Smooth muscle cell (in vitro differentiated cells): Measurements from ENCODE around the gene LMO1. TPM values are rescaled to one million over a fixed set of nuclear protein-coding genes. Genes with fewer than 3 reads are reported as not detected.

Source experiments
- DNase-seq: peaks from one replicate; lab custom pipeline; 2025; ENCODE audit not compliant: unreplicated experiment; lab: John Stamatoyannopoulos, UW
- H2AFZ ChIP-seq: fragments of 200-600 bp; sonication (generic); 2 replicates; pipeline ENCODE4 v1.6.0; 2016; ENCODE audit warnings: antibody characterized with exemption, low read depth, mild to moderate bottlenecking
- H3F3A ChIP-seq: fragments of 200-600 bp; sonication (generic); 2 replicates; pipeline ENCODE4 v1.6.0; 2017; ENCODE audit warnings: antibody characterized with exemption, low read depth
- H3K27ac ChIP-seq: fragments of 200-600 bp; sonication (generic); 2 replicates; pipeline ENCODE4 v1.5.1; 2016; ENCODE audit warnings: low read depth, mild to moderate bottlenecking
- H3K27me3 ChIP-seq: fragments of 200-600 bp; sonication (generic); 2 replicates; pipeline ENCODE4 v1.6.1; 2016; ENCODE audit warnings: low read depth, mild to moderate bottlenecking
- H3K36me3 ChIP-seq: fragments of 200-600 bp; sonication (generic); 2 replicates; pipeline ENCODE4 v1.5.1; 2016; ENCODE audit warnings: low read depth
- H3K4me1 ChIP-seq: fragments of 200-600 bp; sonication (generic); 2 replicates; pipeline ENCODE4 v1.5.1; 2016; ENCODE audit warnings: low read depth
- H3K4me2 ChIP-seq: fragments of 200-600 bp; sonication (generic); 2 replicates; pipeline ENCODE4 v1.6.0; 2016; ENCODE audit warnings: mild to moderate bottlenecking
- H3K4me3 ChIP-seq: fragments of 200-600 bp; sonication (generic); 2 replicates; pipeline ENCODE4 v1.5.1; 2016; ENCODE audit warnings: mild to moderate bottlenecking
- H3K79me2 ChIP-seq: fragments of 200-600 bp; sonication (generic); 2 replicates; pipeline ENCODE4 v1.6.0; 2016; ENCODE audit warnings: low read depth, mild to moderate bottlenecking
- H3K9ac ChIP-seq: fragments of 200-600 bp; sonication (generic); 2 replicates; pipeline ENCODE4 v1.6.0; 2016; ENCODE audit warnings: low read depth
- H3K9me3 ChIP-seq: fragments of 200-600 bp; sonication (generic); replicated peaks from 2 replicates; pipeline ENCODE4 v1.5.1; 2016; ENCODE audit warnings: low read depth
- H4K20me1 ChIP-seq: fragments of 200-600 bp; sonication (generic); 2 replicates; pipeline ENCODE4 v1.6.0; 2016; ENCODE audit warnings: low read depth
- CTCF ChIP-seq: fragments of 200-600 bp; sonication (generic); IDR thresholded peaks from 2 replicates; pipeline ENCODE4 v1.5.1; 2017; ENCODE audit warnings: borderline replicate concordance, mild to moderate bottlenecking, antibody characterized with exemption; ENCODE audit not compliant: insufficient read depth, poor library complexity, severe bottlenecking
- WGBS: methylation state at CpG from one replicate; pipeline ENCODE4 v1.1.7; 2016; ENCODE audit warnings: low lambda C conversion rate; 5-methylcytosine and 5-hydroxymethylcytosine counted together
- polyA plus RNA-seq: library from polyadenylated mRNA; unstranded; fragments of >200 nt; fragmentation: Nextera tagmentation; extraction: Ambion mirVana; gene quantifications from 2 replicates; pipeline ENCODE4 v1.2.1, GENCODE V29; 2016
- total RNA-seq: library from RNA; depleted of rRNA; stranded (reverse); fragments of >200 nt; gene quantifications from 2 replicates; pipeline ENCODE4 v1.2.3, GENCODE V29; 2014

The LMO1 gene
- total and polyA plus RNA-seq, 2 experiments from 2014 or later: 1.1 to 1.6 TPM

DNA sequence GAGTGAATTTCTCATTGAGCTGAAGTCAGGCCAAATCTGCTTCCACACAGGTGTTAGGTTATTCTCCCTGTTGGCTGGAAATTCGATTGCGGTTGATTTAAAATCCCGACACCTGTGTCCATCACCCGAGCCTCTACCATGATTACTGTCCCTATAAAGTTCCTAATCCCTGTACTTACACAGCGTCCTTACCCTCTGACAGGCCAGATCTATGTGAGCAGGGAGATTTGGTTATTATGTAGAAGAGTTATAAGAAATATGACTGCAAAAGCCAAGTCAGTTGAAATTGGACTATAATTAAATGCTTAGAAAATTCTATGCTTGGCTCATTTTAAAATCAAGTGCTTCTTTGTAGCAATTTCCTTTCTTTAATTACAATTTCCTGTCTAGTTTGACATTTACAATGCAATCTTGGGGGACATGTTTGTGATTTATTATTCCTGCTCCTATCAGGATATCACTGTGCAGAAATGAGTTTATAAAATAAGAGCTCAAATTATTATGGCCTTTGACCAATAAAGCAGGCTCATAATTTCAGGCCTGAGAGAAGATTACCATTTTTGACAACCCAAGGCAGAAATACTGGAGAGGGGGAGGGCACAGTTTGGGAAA lies 32.5 kb upstream of the LMO1 start:
- Histone ChIP-seq H3K4me3 (no peak overlapping the region), H3K27me3 (peaks cover 9% of the 10 kb centered on the region), H3K79me2 (no peaks in the 10 kb centered on the region), H3K36me3 (no peaks in the 10 kb centered on the region), H3K27ac (no peak overlapping the region), H3K4me2 (no peak overlapping the region), H3F3A (no peaks in the 10 kb centered on the region), H3K9ac (no peak overlapping the region), H3K9me3 (no peaks in the 10 kb centered on the region), H2AFZ (no peak overlapping the region), H3K4me1 (no peaks in the 10 kb centered on the region), H4K20me1 (no peaks in the 10 kb centered on the region)
- 85% methylated on average over 5 of the region's 5 CpGs for WGBS
- DNase-seq: no peak
- TF ChIP-seq CTCF: no peak

- Histone ChIP-seq H3K27me3 (peaks cover 9% of the 10 kb centered on the region), H3K4me2 (no peak overlapping the region), H3K27ac (no peak overlapping the region), H3K9ac (no peak overlapping the region), H3F3A (no peaks in the 10 kb centered on the region), H3K4me3 (no peak overlapping the region), H3K9me3 (no peaks in the 10 kb centered on the region), H3K4me1 (peaks cover 8% of the 10 kb centered on the region), H3K36me3 (no peaks in the 10 kb centered on the region), H4K20me1 (no peaks in the 10 kb centered on the region), H3K79me2 (no peaks in the 10 kb centered on the region), H2AFZ (no peak overlapping the region)
- DNase-seq: no peak
- 90% methylated on average over 8 of the region's 8 CpGs for WGBS
- TF ChIP-seq CTCF: no peak
Measured at GRCh38 chr11:8294251-8294935, 30.7 kb upstream of the LMO1 start.

DNA sequence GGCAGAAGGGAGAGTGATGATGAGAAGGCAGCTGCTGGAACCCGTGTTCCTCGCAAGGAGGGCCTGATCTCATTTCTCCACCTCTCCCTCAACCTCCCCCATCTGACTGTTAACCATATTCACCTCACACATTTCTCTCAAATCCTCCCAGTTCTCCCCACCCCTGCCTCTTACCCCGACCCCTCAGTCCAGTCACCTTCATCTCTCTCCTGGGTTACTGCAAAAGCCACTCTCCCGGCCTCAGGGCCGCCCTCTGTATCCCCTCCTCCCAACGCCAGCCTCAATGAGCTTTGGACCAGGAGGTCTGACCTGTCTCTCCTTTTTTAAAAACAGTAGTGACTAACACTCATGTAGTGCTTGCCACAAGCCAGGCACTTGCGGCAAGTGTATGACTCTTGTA lies 29.5 kb upstream of the LMO1 start:
- Histone ChIP-seq H3K4me2 (no peak overlapping the region), H3K36me3 (no peaks in the 10 kb centered on the region), H2AFZ (no peak overlapping the region), H3F3A (no peaks in the 10 kb centered on the region), H3K27ac (no peak overlapping the region), H3K27me3 (peaks cover 9% of the 10 kb centered on the region), H3K9ac (no peak overlapping the region), H3K4me3 (no peak overlapping the region), H3K4me1 (peaks cover 11% of the 10 kb centered on the region), H3K9me3 (no peaks in the 10 kb centered on the region), H4K20me1 (no peaks in the 10 kb centered on the region), H3K79me2 (no peaks in the 10 kb centered on the region)
- DNase-seq: no peak
- no peak for TF ChIP-seq CTCF
- 91% methylated on average over 6 of the region's 7 CpGs for WGBS

DNA sequence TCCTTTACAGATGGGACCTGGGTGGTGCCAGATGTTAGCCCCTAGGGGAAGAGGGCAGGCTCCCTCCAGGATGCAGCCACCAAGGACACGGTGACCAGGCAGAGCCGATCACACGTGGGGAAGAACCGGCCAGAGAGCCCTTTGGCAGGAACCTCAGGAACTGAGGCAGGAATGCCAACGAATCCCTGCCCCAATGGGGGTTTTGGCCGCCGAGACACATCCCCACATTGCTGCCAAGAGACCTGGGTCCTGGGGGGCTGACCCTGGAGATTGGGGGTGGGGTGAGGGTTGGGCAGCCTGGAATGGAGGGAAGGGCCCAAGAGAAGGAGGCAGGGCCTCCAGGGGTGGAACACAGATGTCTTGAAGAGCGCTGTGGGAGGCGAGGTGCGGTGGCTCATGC lies 28.7 kb upstream of the LMO1 start:
- Histone ChIP-seq H3K4me2 (no peak overlapping the region), H3K4me3 (no peak overlapping the region), H3K27me3 (peaks cover 9% of the 10 kb centered on the region), H3K27ac (no peak overlapping the region), H3F3A (no peaks in the 10 kb centered on the region), H2AFZ (no peak overlapping the region), H3K79me2 (no peaks in the 10 kb centered on the region), H3K36me3 (no peaks in the 10 kb centered on the region), H3K4me1 (peaks cover 11% of the 10 kb centered on the region), H3K9ac (no peak overlapping the region), H4K20me1 (no peaks in the 10 kb centered on the region), H3K9me3 (no peaks in the 10 kb centered on the region)
- 98% methylated on average over 10 of the region's 10 CpGs for WGBS
- TF ChIP-seq CTCF: no peak
- DNase-seq: no peak
